IMR-90 (cell line): ENCODE results near the gene NOTCH2. TPM values are rescaled to one million over a fixed set of nuclear protein-coding genes. Genes with fewer than 3 reads are reported as not detected.

Experiments
- ATAC-seq: fragments of 200-7000 bp; cut with Tn5 transposase; 2 replicates; pipeline ENCODE4 v1.9.1; 2020; ENCODE audit warnings: low read depth, mild to moderate bottlenecking, moderate library complexity
- BruUV-seq: library from RNA; stranded (reverse); fragments of 400-500 nt; replicated peaks from 2 replicates; lab custom pipeline; 2021; lab: Mats Ljungman, UMichigan
- CTCF ChIA-PET: fragments of 300-600 bp; formaldehyde crosslinking; extraction: SDS; loops from one replicate; lab custom pipeline; 2021; ENCODE audit warnings: antibody characterized with exemption; lab: Yijun Ruan, JAX
- POLR2A ChIA-PET: fragments of 300-600 bp; sonication (Branson Sonifier 250); formaldehyde crosslinking; loops from one replicate; lab custom pipeline; 2022; ENCODE audit warnings: antibody characterized with exemption; ENCODE audit not compliant: unreplicated experiment; lab: Charles Lee
- DNase-seq: peaks from one replicate; pipeline ENCODE4 v3.0.0; 2013
- H2AFZ ChIP-seq: replicated peaks from 2 replicates; pipeline ENCODE3; 2013; ENCODE audit warnings: low read length, mild to moderate bottlenecking; ENCODE audit not compliant: poor library complexity
- H2AK5ac ChIP-seq: 2 replicates; pipeline ENCODE4 v1.6.1; 2013; ENCODE audit warnings: low read depth, low read length, inconsistent platforms
- H2AK9ac ChIP-seq: replicated peaks from 2 replicates; pipeline ENCODE3; 2013; ENCODE audit warnings: mild to moderate bottlenecking, low read depth, low read length, moderate library complexity; ENCODE audit not compliant: poor library complexity
- H2BK120ac ChIP-seq: 2 replicates; pipeline ENCODE4 v1.6.1; 2013; ENCODE audit warnings: low read depth, low read length, inconsistent platforms
- H2BK15ac ChIP-seq: 3 replicates; pipeline ENCODE4 v1.6.1; 2013; ENCODE audit warnings: low read depth, low read length, inconsistent platforms
- H2BK20ac ChIP-seq: 2 replicates; pipeline ENCODE4 v1.6.1; 2013; ENCODE audit warnings: low read depth, mild to moderate bottlenecking, inconsistent platforms, low read length, moderate library complexity
- H2BK5ac ChIP-seq: 2 replicates; pipeline ENCODE4 v1.6.1; 2013; ENCODE audit warnings: mild to moderate bottlenecking, low read depth, low read length, inconsistent platforms; ENCODE audit not compliant: poor library complexity, severe bottlenecking
- H3K14ac ChIP-seq: replicated peaks from 2 replicates; pipeline ENCODE4 v1.6.1; 2013; ENCODE audit warnings: low read depth, low read length, inconsistent platforms
- H3K18ac ChIP-seq: 2 replicates; pipeline ENCODE4 v1.6.1; 2013; ENCODE audit warnings: low read depth, low read length, control low read depth
- H3K23ac ChIP-seq: 2 replicates; pipeline ENCODE4 v1.6.1; 2013; ENCODE audit warnings: low read depth, low read length, inconsistent platforms
- H3K27ac ChIP-seq: 2 replicates; pipeline ENCODE4 v1.5.1; 2013; ENCODE audit warnings: mild to moderate bottlenecking, control low read depth, low read length; ENCODE audit not compliant: insufficient read depth
- H3K27me3 ChIP-seq: 2 replicates; pipeline ENCODE4 v1.6.1; 2013; ENCODE audit warnings: low read length; ENCODE audit not compliant: control insufficient read depth, insufficient read depth
- H3K36me3 ChIP-seq: 2 replicates; pipeline ENCODE4 v1.6.1; 2013; ENCODE audit warnings: low read length, mixed read lengths; ENCODE audit not compliant: control insufficient read depth, insufficient read depth
- H3K4ac ChIP-seq: 2 replicates; pipeline ENCODE4 v1.6.1; 2013; ENCODE audit warnings: low read depth, low read length, inconsistent platforms
- H3K4me1 ChIP-seq: 2 replicates; pipeline ENCODE4 v1.6.1; 2013; ENCODE audit warnings: low read length, mixed read lengths; ENCODE audit not compliant: control insufficient read depth, insufficient read depth
- H3K4me2 ChIP-seq: 2 replicates; pipeline ENCODE4 v1.6.1; 2013; ENCODE audit warnings: low read depth, mild to moderate bottlenecking, control low read depth, low read length, moderate library complexity
- H3K4me3 ChIP-seq: 2 replicates; pipeline ENCODE4 v1.5.1; 2013; ENCODE audit warnings: low read depth, mild to moderate bottlenecking, control low read depth, low read length, moderate library complexity; ENCODE audit not compliant: insufficient read depth
- H3K56ac ChIP-seq: 2 replicates; pipeline ENCODE4 v1.6.1; 2013; ENCODE audit warnings: low read length, inconsistent platforms; ENCODE audit not compliant: insufficient read depth; ENCODE audit errors: extremely low read depth
- H3K79me1 ChIP-seq, 2 experiments: 2 replicates each; pipeline ENCODE4 v1.6.1; 2013; ENCODE audit warnings: low read length in 2 of 2, inconsistent platforms in 1 of 2, low read depth in 1 of 2
- H3K9ac ChIP-seq: 2 replicates; pipeline ENCODE4 v1.6.1; 2013; ENCODE audit warnings: low read depth, low read length, control low read depth
- H3K9me1 ChIP-seq: 2 replicates; pipeline ENCODE4 v1.6.1; 2013; ENCODE audit warnings: low read length, inconsistent platforms; ENCODE audit not compliant: insufficient read depth
- H3K9me3 ChIP-seq: 2 replicates; pipeline ENCODE4 v1.6.1; 2013; ENCODE audit warnings: low read length; ENCODE audit not compliant: control insufficient read depth, insufficient read depth
- H4K20me1 ChIP-seq: 2 replicates; pipeline ENCODE4 v1.6.1; 2013; ENCODE audit warnings: low read length, inconsistent platforms; ENCODE audit not compliant: insufficient read depth
- H4K5ac ChIP-seq: 2 replicates; pipeline ENCODE4 v1.6.1; 2013; ENCODE audit warnings: mild to moderate bottlenecking, low read depth, low read length, control low read depth
- H4K8ac ChIP-seq, 2 experiments: 2 replicates each; pipeline ENCODE4 v1.6.1; 2013; ENCODE audit warnings: low read depth in 2 of 2, low read length in 2 of 2, control low read depth in 1 of 2, inconsistent platforms in 1 of 2
- H4K91ac ChIP-seq: 2 replicates; pipeline ENCODE4 v1.6.1; 2013; ENCODE audit warnings: low read depth, low read length, inconsistent platforms; ENCODE audit not compliant: insufficient read depth
- BHLHE40 ChIP-seq: fragments of 150-350 bp; IDR thresholded peaks from 2 replicates; pipeline ENCODE4 v1.6.1; 2016; ENCODE audit warnings: mild to moderate bottlenecking, low read depth, low read length
- CTCF ChIP-seq: conservative IDR thresholded peaks from 2 replicates; pipeline ENCODE4 v1.5.1; 2012; ENCODE audit warnings: mild to moderate bottlenecking, low read depth, low read length, improper control_type of control experiment
- MAFK ChIP-seq: IDR thresholded peaks from 2 replicates; pipeline ENCODE4 v1.6.1; 2012; ENCODE audit warnings: low read depth, low read length, improper control_type of control experiment
- MAZ ChIP-seq: IDR thresholded peaks from 2 replicates; pipeline ENCODE4 v1.6.1; 2012; ENCODE audit warnings: low read depth, mild to moderate bottlenecking, low read length, improper control_type of control experiment, moderate library complexity, borderline replicate concordance
- NFE2L2 ChIP-seq: fragments of 150-350 bp; IDR thresholded peaks from 2 replicates; pipeline ENCODE4 v1.6.1; 2016; ENCODE audit warnings: low read depth, mild to moderate bottlenecking, low read length
- RAD21 ChIP-seq: IDR thresholded peaks from 2 replicates; pipeline ENCODE4 v1.6.1; 2012; ENCODE audit warnings: low read length, improper control_type of control experiment
- RCOR1 ChIP-seq: IDR thresholded peaks from 2 replicates; pipeline ENCODE4 v1.6.1; 2012; ENCODE audit warnings: mild to moderate bottlenecking, low read length, improper control_type of control experiment; ENCODE audit not compliant: insufficient replicate concordance
- RFX5 ChIP-seq: IDR thresholded peaks from 2 replicates; pipeline ENCODE4 v1.8.0; 2012; ENCODE audit warnings: low read depth, mild to moderate bottlenecking, low read length, moderate library complexity
- WGBS, 2 experiments: methylation state at CpG; one replicate each; pipeline versions ENCODE4 v1.1.5 to v1.1.7; 2013; ENCODE audit warnings: missing lambda C conversion rate in 2 of 2; ENCODE audit not compliant: insufficient read length in 1 of 2; ENCODE audit errors: extremely low coverage in 2 of 2; 5-methylcytosine and 5-hydroxymethylcytosine counted together
- dilution Hi-C: fragments of 300-500 bp; cut with HindIII; formaldehyde crosslinking; loops from one replicate; pipeline ENCODE4 v1.14.3; 2018; ENCODE audit warnings: low sequenced_read_pairs; ENCODE audit not compliant: unreplicated experiment
- in situ Hi-C: fragments of 300-500 bp; cut with MboI; formaldehyde crosslinking; loops from 3 replicates; pipeline ENCODE4 v1.14.3; 2019; ENCODE audit warnings: low sequenced_read_pairs, inconsistent platforms, mixed read lengths
- intact Hi-C: fragments of 100-400 bp; cut with micrococcal nuclease; formaldehyde crosslinking; loops from 2 replicates; pipeline ENCODE4 v1.10.0; 2022
- polyA plus RNA-seq, 3 experiments: library from polyadenylated mRNA; depleted of rRNA; stranded (reverse); fragments of >200 nt; gene quantifications; 2 replicates each; pipeline ENCODE4 v1.2.3, GENCODE V29; 2012; ENCODE audit warnings: low replicate concordance in 1 of 3
- total RNA-seq: library from RNA; depleted of rRNA; stranded (reverse); fragments of >200 nt; gene quantifications from 2 replicates; pipeline ENCODE4 v1.2.3, GENCODE V29; 2012

NOTCH2 gene
- total and polyA plus RNA-seq, 2 of the 4 experiments (the other 2 are of a cell fraction): 40.4 to 131 TPM

GRCh38 chr1:119924948-119925898, 144.2 kb downstream of the NOTCH2 start (continued):
- no peak for TF ChIP-seq BHLHE40
- no peak for TF ChIP-seq RFX5

- Histone ChIP-seq H2BK120ac (no peak overlapping the region), H3K79me1 (peaks cover 4 to 5% of the 10 kb centered on the region in 2 experiments; a peak in 2 of 4 replicates), H3K36me3 (peaks cover 67% of the 10 kb centered on the region), H2BK5ac (no peak overlapping the region), H3K4me2 (no peak overlapping the region), H4K8ac (no peak overlapping the region), H2AFZ (no peak overlapping the region), H3K18ac (no peak overlapping the region), H3K23ac (no peak overlapping the region), H3K9me1 (peaks cover 21% of the 10 kb centered on the region; the same call in 1 of the 2 replicates), H3K14ac (no peak overlapping the region), H2AK5ac (no peak overlapping the region), H2BK15ac (no peak overlapping the region), H3K9me3 (no peaks in the 10 kb centered on the region), H4K20me1 (no peaks in the 10 kb centered on the region), H3K4me1 (no peaks in the 10 kb centered on the region), H3K4me3 (no peak overlapping the region), H2BK20ac (no peak overlapping the region), H3K27ac (no peak overlapping the region), H3K9ac (no peak overlapping the region), H3K27me3 (no peaks in the 10 kb centered on the region), H3K56ac (no peak overlapping the region), H2AK9ac (no peak overlapping the region), H4K91ac (no peak overlapping the region), H4K5ac (no peak overlapping the region), H3K4ac (no peak overlapping the region)
- 100% methylated on average over 2 of the region's 8 CpGs; no CpG with 5 or more reads in 1 of the 2 experiments for WGBS, 2 experiments
- dilution Hi-C loops (no loop called here), intact Hi-C loops (loop anchor here (10.0 kb wide), 1 partner anchor 176 kb away; no protein-coding TSS in a partner anchor), in situ Hi-C loops (loop anchor here (10.0 kb wide), 1 partner anchor 186 kb away; no protein-coding TSS in a partner anchor)
- DNase-seq (no peak), ATAC-seq (no peak)
- TF ChIP-seq NFE2L2 (no peak), CTCF (no peak), RAD21 (no peak), MAZ (no peak), RCOR1 (no peak), MAFK (peak; percentile 20; the same call in 1 of the 2 replicates)
- BruUV-seq: no TSS peak
- ChIA-PET CTCF (no interaction called here), POLR2A (no interaction called here)
These were observed 149.1 kb downstream of the NOTCH2 start for GRCh38 chr1:119920104-119920968.
